Hippocampal formation (tissue), 2 donors: ENCODE measurements around the gene PLXDC1.

Experiments used
- DNase-seq, 2 donors: peaks; one replicate each; lab custom pipeline; 2025; lab: John Stamatoyannopoulos, UW

PLXDC1 gene

GRCh38 chr17:39151150-39151942, at the start of gene PLXDC1:
Gene PLXDC1, minus strand, starts transcription at chr17:39151637. Its CDS starts 200 bp downstream, at chr17:39151437.
- DNase-seq, result no peak

- DNase-seq, result no peak
These were observed 49.6 kb upstream of the PLXDC1 start for GRCh38 chr17:39200957-39201510.

- DNase-seq, result peak; percentile 82 to 95
These were observed 48.8 kb upstream of the PLXDC1 start, which contains the start of gene RPL19 for GRCh38 chr17:39200070-39200879. Gene RPL19, plus strand, starts transcription at chr17:39200283. Its CDS starts 62 bp downstream, at chr17:39200345.

GRCh38 chr17:39199820-39200069, 48.3 kb upstream of the PLXDC1 start:
- DNase-seq, result peak in 1 of 2 donors; percentile 85

- no peak for DNase-seq
These were observed 46.7 kb upstream of the PLXDC1 start for GRCh38 chr17:39198186-39198566.

GRCh38 chr17:39197380-39198185, 46.1 kb upstream of the PLXDC1 start, which contains the start of gene CACNB1:
Gene CACNB1, minus strand, starts transcription at chr17:39197669. Its CDS starts 174 bp downstream, at chr17:39197495.
- DNase-seq, result peak; percentile 59 to 62

GRCh38 chr17:39196808-39197291, 45.4 kb upstream of the PLXDC1 start:
- no peak for DNase-seq

- DNase-seq, result no peak
These were observed 44.9 kb upstream of the PLXDC1 start for GRCh38 chr17:39196241-39196807.

GRCh38 chr17:39195568-39196160, 44.2 kb upstream of the PLXDC1 start:
- DNase-seq, result no peak

- peak; percentile 38 to 39 for DNase-seq
These were observed 43.6 kb upstream of the PLXDC1 start for GRCh38 chr17:39194985-39195524.

- DNase-seq, result peak; percentile 56 to 58
These were observed 42.9 kb upstream of the PLXDC1 start for GRCh38 chr17:39194089-39194984.

GRCh38 chr17:39193346-39193745, 41.9 kb upstream of the PLXDC1 start:
- DNase-seq, result no peak

GRCh38 chr17:39192901-39193300, 41.5 kb upstream of the PLXDC1 start:
- DNase-seq, result no peak

GRCh38 chr17:39191750-39192510, 40.5 kb upstream of the PLXDC1 start:
- no peak for DNase-seq

- no peak for DNase-seq
These were observed 35.9 kb upstream of the PLXDC1 start for GRCh38 chr17:39187152-39187830.

GRCh38 chr17:39186481-39187002, 35.1 kb upstream of the PLXDC1 start:
- DNase-seq, result no peak

- DNase-seq, result no peak
These were observed 32.3 kb upstream of the PLXDC1 start for GRCh38 chr17:39183720-39184119.

- DNase-seq, result no peak
These were observed 31.6 kb upstream of the PLXDC1 start for GRCh38 chr17:39183045-39183444.
